ENCODE results near the gene NHLRC4.

- TF ChIP-seq FOXK2 (IDR thresholded peaks at IDR 0.05) (no peak), NFRKB (IDR thresholded peaks at IDR 0.05) (no peak), ELF4 (IDR thresholded peaks at IDR 0.05) (no peak)
Measured at GRCh38 chr16:521381-522210, 45.2 kb upstream of the NHLRC4 start.

Data from HEK293T (cell line).